Large intestine (tissue), 3 donors: ENCODE data around the gene JPH2. TPM values are rescaled to one million over a fixed set of nuclear protein-coding genes. Genes with fewer than 3 reads are reported as not detected.
A peak's percentile ranks its signal among the peaks of the same experiment; 100 is the strongest.

Source experiments
- DNase-seq, 2 donors: peaks; one replicate each; pipeline versions ENCODE4 v3.0.0 to v3.0.0-alpha.2; 2013
- H3K27ac ChIP-seq: one replicate; pipeline ENCODE4 v1.5.1; 2013; ENCODE audit warnings: low read length
- H3K27me3 ChIP-seq: 2 replicates; pipeline ENCODE4 v1.6.1; 2013; ENCODE audit warnings: low read length; ENCODE audit not compliant: control insufficient read depth, insufficient read depth
- H3K36me3 ChIP-seq: 2 replicates; pipeline ENCODE4 v1.6.1; 2013; ENCODE audit warnings: low read length; ENCODE audit not compliant: control insufficient read depth, insufficient read depth
- H3K4me1 ChIP-seq: one replicate; pipeline ENCODE4 v1.6.1; 2013; ENCODE audit warnings: low read length; ENCODE audit not compliant: control insufficient read depth, insufficient read depth
- H3K4me3 ChIP-seq: one replicate; pipeline ENCODE4 v1.5.1; 2013; ENCODE audit warnings: low read length
- H3K9me3 ChIP-seq: one replicate; pipeline ENCODE4 v1.6.1; 2013; ENCODE audit warnings: mild to moderate bottlenecking, low read depth, low read length, moderate library complexity; ENCODE audit not compliant: control insufficient read depth
- WGBS: methylation state at CpG from one replicate; pipeline ENCODE4 v1.1.5; 2013; ENCODE audit warnings: low lambda C conversion rate; ENCODE audit not compliant: insufficient coverage; 5-methylcytosine and 5-hydroxymethylcytosine counted together
- polyA plus RNA-seq: library from polyadenylated mRNA; unstranded; fragments of 120-200 nt; gene quantifications from one replicate; pipeline ENCODE4 v1.2.1, GENCODE V29; 2013

Gene JPH2
- polyA plus RNA-seq, 1 donor = 15.6 TPM

GRCh38 chr20:44224637-44225036, 37.6 kb upstream of the JPH2 start:
- H3K4me3 ChIP-seq = no peak overlapping the region
- WGBS = 88% methylated on average over 3 of the region's 5 CpGs
- no peak for DNase-seq
- H3K9me3 ChIP-seq = no peaks in the 10 kb centered on the region
- no peaks in the 10 kb centered on the region for H3K27me3 ChIP-seq
- H3K36me3 ChIP-seq = no peaks in the 10 kb centered on the region
- H3K4me1 ChIP-seq = peaks cover 16% of the 10 kb centered on the region
- peak overlapping the region; percentile 41 for H3K27ac ChIP-seq

GRCh38 chr20:44223721-44224120, 36.7 kb upstream of the JPH2 start:
- peak; percentile 80 to 91 for DNase-seq
- Histone ChIP-seq H3K27ac (peak overlapping the region; percentile 41), H3K4me1 (peaks cover 16% of the 10 kb centered on the region), H3K4me3 (no peak overlapping the region), H3K36me3 (no peaks in the 10 kb centered on the region), H3K27me3 (no peaks in the 10 kb centered on the region), H3K9me3 (no peaks in the 10 kb centered on the region)
- 40% methylated on average over 1 of the region's 5 CpGs for WGBS

GRCh38 chr20:44222633-44223368, 35.8 kb upstream of the JPH2 start:
- no peaks in the 10 kb centered on the region for H3K9me3 ChIP-seq
- no peak for DNase-seq
- no peaks in the 10 kb centered on the region for H3K27me3 ChIP-seq
- peaks cover 21% of the 10 kb centered on the region for H3K4me1 ChIP-seq
- H3K36me3 ChIP-seq = no peaks in the 10 kb centered on the region
- no peak overlapping the region for H3K4me3 ChIP-seq
- WGBS = no CpG with 5 or more reads among the region's 7 CpGs
- no peak overlapping the region for H3K27ac ChIP-seq

GRCh38 chr20:44222027-44222426, 35.0 kb upstream of the JPH2 start:
- Histone ChIP-seq H3K27ac (no peak overlapping the region), H3K36me3 (no peaks in the 10 kb centered on the region), H3K27me3 (no peaks in the 10 kb centered on the region), H3K9me3 (no peaks in the 10 kb centered on the region), H3K4me3 (no peak overlapping the region), H3K4me1 (peaks cover 26% of the 10 kb centered on the region)
- no peak for DNase-seq
- no CpG with 5 or more reads among the region's 5 CpGs for WGBS

GRCh38 chr20:44221368-44221954, 34.5 kb upstream of the JPH2 start:
- no peak for DNase-seq
- no peaks in the 10 kb centered on the region for H3K9me3 ChIP-seq
- no CpG with 5 or more reads among the region's 3 CpGs for WGBS
- peaks cover 26% of the 10 kb centered on the region for H3K4me1 ChIP-seq
- no peaks in the 10 kb centered on the region for H3K36me3 ChIP-seq
- no peak overlapping the region for H3K27ac ChIP-seq
- H3K27me3 ChIP-seq = no peaks in the 10 kb centered on the region
- no peak overlapping the region for H3K4me3 ChIP-seq

- Histone ChIP-seq H3K27me3 (no peaks in the 10 kb centered on the region), H3K4me1 (peaks cover 23% of the 10 kb centered on the region), H3K27ac (no peak overlapping the region), H3K36me3 (peaks cover 3% of the 10 kb centered on the region), H3K9me3 (no peaks in the 10 kb centered on the region), H3K4me3 (no peak overlapping the region)
- 33% methylated on average over 1 of the region's 6 CpGs for WGBS
- no peak for DNase-seq
These were observed 32.8 kb upstream of the JPH2 start for GRCh38 chr20:44219791-44220190.

- no CpG with 5 or more reads among the region's 5 CpGs for WGBS
- Histone ChIP-seq H3K36me3 (peaks cover 3% of the 10 kb centered on the region), H3K4me3 (no peak overlapping the region), H3K27me3 (no peaks in the 10 kb centered on the region), H3K27ac (no peak overlapping the region), H3K9me3 (no peaks in the 10 kb centered on the region), H3K4me1 (peaks cover 18% of the 10 kb centered on the region)
- DNase-seq = no peak
These were observed 32.3 kb upstream of the JPH2 start for GRCh38 chr20:44219170-44219730.

GRCh38 chr20:44218446-44218845, 31.5 kb upstream of the JPH2 start:
- Histone ChIP-seq H3K27me3 (no peaks in the 10 kb centered on the region), H3K36me3 (peaks cover 3% of the 10 kb centered on the region), H3K27ac (no peak overlapping the region), H3K9me3 (no peaks in the 10 kb centered on the region), H3K4me1 (peaks cover 14% of the 10 kb centered on the region), H3K4me3 (no peak overlapping the region)
- 40% methylated on average over 1 of the region's 4 CpGs for WGBS
- DNase-seq = no peak

GRCh38 chr20:44217342-44218092, 30.5 kb upstream of the JPH2 start:
- no peaks in the 10 kb centered on the region for H3K27me3 ChIP-seq
- H3K36me3 ChIP-seq = peaks cover 3% of the 10 kb centered on the region
- DNase-seq = peak; percentile 69 to 71
- H3K9me3 ChIP-seq = no peaks in the 10 kb centered on the region
- WGBS = 27% methylated on average over 3 of the region's 11 CpGs
- H3K4me1 ChIP-seq = peaks cover 10% of the 10 kb centered on the region
- H3K4me3 ChIP-seq = no peak overlapping the region
- H3K27ac ChIP-seq = no peak overlapping the region

- DNase-seq = peak; percentile 52 to 54
- Histone ChIP-seq H3K4me1 (peaks cover 16% of the 10 kb centered on the region), H3K27ac (no peak overlapping the region), H3K9me3 (no peaks in the 10 kb centered on the region), H3K27me3 (no peaks in the 10 kb centered on the region), H3K36me3 (peaks cover 3% of the 10 kb centered on the region), H3K4me3 (no peak overlapping the region)
- no CpG with 5 or more reads among the region's 7 CpGs for WGBS
These were observed 28.1 kb upstream of the JPH2 start for GRCh38 chr20:44215125-44215524.
